HCT116 (cell line): Measurements from ENCODE around the gene ISL2. TPM values are rescaled to one million over a fixed set of nuclear protein-coding genes. Genes with fewer than 3 reads are reported as not detected.

ENCODE experiments used
- ATAC-seq: fragments of 200-7000 bp; cut with Tn5 transposase; 2 replicates; pipeline ENCODE4 v1.9.1; 2020; ENCODE audit warnings: mild to moderate bottlenecking, moderate library complexity
- BruUV-seq: library from RNA; stranded (reverse); fragments of 400-500 nt; replicated peaks from 2 replicates; lab custom pipeline; 2021; lab: Mats Ljungman, UMichigan
- CTCF ChIA-PET: fragments of 300-600 bp; sonication (Branson Sonifier 250); formaldehyde crosslinking; loops from one replicate; lab custom pipeline; 2021; ENCODE audit warnings: antibody characterized with exemption; lab: Charles Lee
- POLR2A ChIA-PET: fragments of 300-600, 350-600 bp; sonication (Branson Sonifier 250); formaldehyde crosslinking; loops from one replicate; lab custom pipeline; 2021; ENCODE audit warnings: antibody characterized with exemption; lab: Charles Lee
- RAD21 ChIA-PET, 2 experiments: fragments of 300-600 bp; sonication (Branson Sonifier 250); formaldehyde crosslinking; loops; one replicate each; lab custom pipeline; 2023; ENCODE audit warnings: low total read pairs in 2 of 2; ENCODE audit not compliant: uncharacterized antibody in 2 of 2, unreplicated experiment in 2 of 2, low non-redundant PET in 1 of 2; lab: Charles Lee
- DNase-seq: peaks from one replicate; pipeline ENCODE4 v3.0.0-alpha.2; 2010; ENCODE audit warnings: low read depth, low spot score
- H2AFZ ChIP-seq: fragments of 200-600 bp; shearing (Covaris generic), sonication (generic); 2 replicates; pipeline ENCODE4 v1.6.1; 2017; ENCODE audit warnings: low read depth, mixed run types, mixed read lengths, antibody characterized with exemption, low read length; ENCODE audit not compliant: poor library complexity, severe bottlenecking
- H3K27ac ChIP-seq: 2 replicates; pipeline ENCODE4 v1.5.1; 2012; ENCODE audit warnings: low read depth, low read length
- H3K27me3 ChIP-seq: fragments of 200-600 bp; sonication (generic); 2 replicates; pipeline ENCODE4 v1.6.1; 2016; ENCODE audit warnings: mixed run types, low read length, mixed read lengths; ENCODE audit not compliant: insufficient read depth
- H3K36me3 ChIP-seq, 2 experiments: fragments of 200-500 bp in 1 of 2; fragments of 200-600 bp in 1 of 2; sonication (Bioruptor generic) in 1 of 2; sonication (generic) in 1 of 2; 2 replicates each; pipeline versions ENCODE4 v1.5.1 to v1.6.1; 2014 to 2016; ENCODE audit warnings: low read length in 2 of 2, inconsistent platforms in 1 of 2, mixed read lengths in 1 of 2, mixed run types in 1 of 2; ENCODE audit not compliant: insufficient read depth in 2 of 2, control insufficient read depth in 1 of 2
- H3K4me1 ChIP-seq, 2 experiments: fragments of 200-600 bp in 1 of 2; sonication (generic) in 1 of 2; 2 replicates each; pipeline versions ENCODE4 v1.5.1 to v1.6.1; 2012 to 2017; ENCODE audit warnings: low read length in 2 of 2, inconsistent platforms in 1 of 2, mild to moderate bottlenecking in 1 of 2, mixed read lengths in 1 of 2, mixed run types in 1 of 2, moderate library complexity in 1 of 2; ENCODE audit not compliant: insufficient read depth in 2 of 2, control insufficient read depth in 1 of 2
- H3K4me2 ChIP-seq: fragments of 200-600 bp; sonication (generic); 2 replicates; pipeline ENCODE4 v1.6.1; 2017; ENCODE audit warnings: mixed run types, low read length, mixed read lengths
- H3K4me3 ChIP-seq, 2 experiments: fragments of 200-600 bp in 1 of 2; sonication (generic) in 1 of 2; replicated peaks in 1 of 2; 2 replicates each; pipeline ENCODE4 v1.5.1; 2011 to 2016; ENCODE audit warnings: low read length in 2 of 2, control low read depth in 1 of 2, low read depth in 1 of 2, mild to moderate bottlenecking in 1 of 2, mixed read lengths in 1 of 2, mixed run types in 1 of 2
- H3K79me2 ChIP-seq: fragments of 200-600 bp; sonication (generic); 2 replicates; pipeline ENCODE4 v1.6.1; 2017; ENCODE audit warnings: mild to moderate bottlenecking, mixed run types, low read length, moderate library complexity, mixed read lengths; ENCODE audit not compliant: insufficient read depth
- H3K9ac ChIP-seq: fragments of 200-600 bp; sonication (generic); 2 replicates; pipeline ENCODE4 v1.6.1; 2016; ENCODE audit warnings: low read length, mixed read lengths
- H3K9me2 ChIP-seq: fragments of 200-600 bp; sonication (generic), shearing (Covaris generic); 2 replicates; pipeline ENCODE4 v1.6.1; 2017; ENCODE audit warnings: mixed run types, mild to moderate bottlenecking, moderate library complexity; ENCODE audit not compliant: insufficient read depth
- H3K9me3 ChIP-seq, 2 experiments: fragments of 200-500 bp in 1 of 2; fragments of 200-600 bp in 1 of 2; sonication (Bioruptor generic) in 1 of 2; sonication (generic) in 1 of 2; 2 replicates each; pipeline ENCODE4 v1.6.1; 2014 to 2017; ENCODE audit warnings: low read length in 2 of 2, mixed read lengths in 2 of 2, inconsistent platforms in 1 of 2, low read depth in 1 of 2, mild to moderate bottlenecking in 1 of 2, mixed run types in 1 of 2, moderate library complexity in 1 of 2; ENCODE audit not compliant: control insufficient read depth in 1 of 2, insufficient read depth in 1 of 2
- H4K20me1 ChIP-seq: fragments of 200-600 bp; sonication (generic), shearing (Covaris generic); 2 replicates; pipeline ENCODE4 v1.6.1; 2017; ENCODE audit warnings: mixed run types, mild to moderate bottlenecking, moderate library complexity; ENCODE audit not compliant: insufficient read depth
- EGR1 ChIP-seq: IDR thresholded peaks from 2 replicates; pipeline ENCODE4 v1.6.1; 2012; ENCODE audit warnings: low read depth
- EZH2 ChIP-seq: fragments of 200-600 bp; sonication (generic); IDR thresholded peaks from 2 replicates; pipeline ENCODE4 v1.6.1; 2017; ENCODE audit warnings: antibody characterized with exemption, mixed run types
- FOSL1 ChIP-seq: IDR thresholded peaks from 2 replicates; pipeline ENCODE4 v1.6.1; 2012; ENCODE audit warnings: low read depth
- POLR2AphosphoS5 ChIP-seq: IDR thresholded peaks from 2 replicates; pipeline ENCODE4 v1.6.1; 2011; ENCODE audit warnings: mild to moderate bottlenecking, low read depth, low read length, moderate library complexity
- RAD21 ChIP-seq: IDR thresholded peaks from 2 replicates; pipeline ENCODE4 v1.6.1; 2012; ENCODE audit warnings: low read depth, mild to moderate bottlenecking
- SIN3A ChIP-seq: IDR thresholded peaks from 2 replicates; pipeline ENCODE4 v1.6.1; 2012; ENCODE audit warnings: low read depth
- SP1 ChIP-seq: IDR thresholded peaks from 2 replicates; pipeline ENCODE4 v1.6.1; 2012; ENCODE audit warnings: low read depth
- SRF ChIP-seq: IDR thresholded peaks from 2 replicates; pipeline ENCODE4 v1.6.1; 2012; ENCODE audit warnings: low read depth
- TCF7L2 ChIP-seq: IDR thresholded peaks from 2 replicates; pipeline ENCODE4 v1.7.0; 2011; ENCODE audit warnings: borderline replicate concordance, inconsistent platforms; ENCODE audit not compliant: insufficient read depth, insufficient read length; ENCODE audit errors: extremely low read depth
- YY1 ChIP-seq: IDR thresholded peaks from 2 replicates; pipeline ENCODE4 v1.6.1; 2011; ENCODE audit warnings: low read length, low read depth, moderate library complexity, mild to moderate bottlenecking; ENCODE audit not compliant: insufficient replicate concordance; ENCODE audit errors: extremely low read depth
- ZNF274 ChIP-seq: fragments of 200-500 bp; sonication (Bioruptor generic); IDR thresholded peaks from 2 replicates; pipeline ENCODE4 v1.6.1; 2014; ENCODE audit warnings: mild to moderate bottlenecking, low read depth, low read length, inconsistent platforms
- intact Hi-C: fragments of 100-400 bp; cut with micrococcal nuclease; formaldehyde crosslinking; loops from 2 replicates; pipeline ENCODE4 v1.10.0; 2022
- total RNA-seq: library from RNA; stranded (reverse); gene quantifications from one replicate; pipeline ENCODE4 v1.2.1, GENCODE V29; 2021; ENCODE audit not compliant: unreplicated experiment
- TF ChIP-seq, protein P1 (sequence below), 3 experiments: fragments of 200-600 bp in 1 of 3; sonication (generic) in 1 of 3; IDR thresholded peaks in 2 of 3; conservative IDR thresholded peaks in 1 of 3; 2 replicates each; pipeline ENCODE4 v1.5.1; 2012 to 2017; ENCODE audit warnings: low read depth in 2 of 3, low read length in 2 of 3, antibody characterized with exemption in 1 of 3, borderline replicate concordance in 1 of 3, control low read depth in 1 of 3, mild to moderate bottlenecking in 1 of 3, mixed read lengths in 1 of 3, mixed run types in 1 of 3, moderate library complexity in 1 of 3; ENCODE audit not compliant: insufficient read depth in 1 of 3

ISL2 gene
- total RNA-seq, 1 experiment from 2014 or later: 11.6 TPM

DNA sequence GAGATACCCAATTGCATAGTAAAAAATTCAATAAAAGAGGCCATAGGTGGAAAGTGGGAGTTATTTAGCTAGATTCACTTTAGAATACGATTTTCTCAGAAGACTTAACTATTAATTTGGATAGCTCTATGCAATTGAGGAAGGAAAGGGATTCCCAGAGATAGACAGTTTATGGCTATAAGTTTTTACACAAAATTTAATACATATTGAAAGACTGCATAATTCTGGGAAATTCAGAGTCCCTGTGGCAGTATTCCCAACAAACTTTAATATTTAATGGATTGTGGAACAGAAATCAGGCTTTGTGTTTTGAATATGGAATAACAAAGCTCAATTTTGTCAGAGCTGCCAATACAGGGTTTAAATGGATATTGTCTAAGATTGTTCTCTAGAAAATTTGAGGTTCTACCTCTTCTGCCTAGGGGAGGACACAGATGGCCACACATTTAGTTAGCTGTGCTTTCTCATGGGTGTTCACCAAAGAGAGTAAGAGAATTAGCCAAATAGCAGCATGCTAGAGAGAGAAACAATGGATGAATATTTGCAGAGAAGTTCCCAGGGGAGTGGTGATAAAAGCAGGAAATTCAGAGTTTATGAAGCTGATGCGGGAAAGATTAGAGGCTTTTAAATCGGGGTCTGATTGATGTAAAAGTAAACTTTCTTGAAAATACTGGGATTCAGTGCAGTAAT lies 8.5 kb downstream of the ISL2 start:
- H3K4me2 ChIP-seq: peak overlapping the region; percentile 84
- peak overlapping the region in 1 of 2 experiments; percentile 62; a peak in 1 of 4 replicates for H3K4me3 ChIP-seq
- BruUV-seq: no TSS peak
- ATAC-seq (no peak), DNase-seq (no peak)
- peak overlapping the region; percentile 67 for H3K9ac ChIP-seq
- no peaks in the 10 kb centered on the region for H3K27me3 ChIP-seq
- no peaks in the 10 kb centered on the region for H3K9me2 ChIP-seq
- no peaks in the 10 kb centered on the region for H3K79me2 ChIP-seq
- H4K20me1 ChIP-seq: no peaks in the 10 kb centered on the region
- ChIA-PET CTCF (interaction anchor here (1.1 kb wide), 1 partner anchor 11 kb away, joined by 3 read pairs; no protein-coding TSS in a partner anchor), RAD21 (no interaction called here), POLR2A (interaction anchor here (0.8 to 6.6 kb wide), 2 partner anchors 9 to 521 kb away, joined by 3 to 39 read pairs; partner anchors contain the start of gene ISL2)
- TF ChIP-seq YY1 (no peak), POLR2AphosphoS5 (no peak), SRF (no peak)
- TF ChIP-seq, protein P1, sequence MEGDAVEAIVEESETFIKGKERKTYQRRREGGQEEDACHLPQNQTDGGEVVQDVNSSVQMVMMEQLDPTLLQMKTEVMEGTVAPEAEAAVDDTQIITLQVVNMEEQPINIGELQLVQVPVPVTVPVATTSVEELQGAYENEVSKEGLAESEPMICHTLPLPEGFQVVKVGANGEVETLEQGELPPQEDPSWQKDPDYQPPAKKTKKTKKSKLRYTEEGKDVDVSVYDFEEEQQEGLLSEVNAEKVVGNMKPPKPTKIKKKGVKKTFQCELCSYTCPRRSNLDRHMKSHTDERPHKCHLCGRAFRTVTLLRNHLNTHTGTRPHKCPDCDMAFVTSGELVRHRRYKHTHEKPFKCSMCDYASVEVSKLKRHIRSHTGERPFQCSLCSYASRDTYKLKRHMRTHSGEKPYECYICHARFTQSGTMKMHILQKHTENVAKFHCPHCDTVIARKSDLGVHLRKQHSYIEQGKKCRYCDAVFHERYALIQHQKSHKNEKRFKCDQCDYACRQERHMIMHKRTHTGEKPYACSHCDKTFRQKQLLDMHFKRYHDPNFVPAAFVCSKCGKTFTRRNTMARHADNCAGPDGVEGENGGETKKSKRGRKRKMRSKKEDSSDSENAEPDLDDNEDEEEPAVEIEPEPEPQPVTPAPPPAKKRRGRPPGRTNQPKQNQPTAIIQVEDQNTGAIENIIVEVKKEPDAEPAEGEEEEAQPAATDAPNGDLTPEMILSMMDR (IDR thresholded peaks at IDR 0.05 in 2 of 3, conservative IDR thresholded peaks at IDR 0.05 in 1 of 3; ENCODE audit: borderline replicate concordance in 1 of 3, insufficient read depth in 1 of 3, low read depth in 2 of 3, low read length in 2 of 3): no peak
- peaks cover 5 to 11% of the 10 kb centered on the region in 2 experiments; a peak in 2 of 4 replicates for H3K4me1 ChIP-seq
- no peak overlapping the region for H3K27ac ChIP-seq
- H3K9me3 ChIP-seq: no peaks in the 10 kb centered on the region
- H2AFZ ChIP-seq: no peak overlapping the region
- H3K36me3 ChIP-seq: peaks cover 0 to 4% of the 10 kb centered on the region in 2 experiments; a peak in 2 of 4 replicates
- intact Hi-C loops: no loop called here

DNA sequence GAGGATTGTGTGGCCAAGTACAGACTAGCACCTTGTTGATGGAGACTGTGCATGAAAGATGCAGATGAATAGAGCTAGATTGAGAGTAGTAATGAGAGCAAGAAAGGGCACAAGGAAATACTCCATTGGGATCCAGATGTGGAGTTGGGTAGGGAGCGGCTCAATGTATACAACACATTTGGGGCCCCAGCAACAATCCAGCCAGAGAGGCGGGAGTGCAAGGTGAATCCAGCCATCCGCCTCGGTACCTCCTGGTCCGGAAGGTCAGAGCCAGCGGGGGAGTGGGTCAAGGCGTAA lies 9.0 kb downstream of the ISL2 start:
- peak overlapping the region; percentile 52 to 62 for H3K4me3 ChIP-seq
- no peak overlapping the region for H2AFZ ChIP-seq
- no peak for DNase-seq
- ATAC-seq: peak; percentile 19
- peaks cover 5 to 11% of the 10 kb centered on the region in 2 experiments; a peak in 2 of 4 replicates for H3K4me1 ChIP-seq
- H3K27ac ChIP-seq: peak overlapping the region; percentile 63; the same call in 1 of the 2 replicates
- BruUV-seq: TSS peak; percentile 59
- ChIA-PET RAD21 (no interaction called here), CTCF (interaction anchor here (1.1 kb wide), 1 partner anchor 12 kb away, joined by 3 read pairs; no protein-coding TSS in a partner anchor), POLR2A (interaction anchor here (0.8 to 6.6 kb wide), 2 partner anchors 9 to 521 kb away, joined by 3 to 39 read pairs; partner anchors contain the start of gene ISL2)
- H3K27me3 ChIP-seq: no peaks in the 10 kb centered on the region
- peaks cover 0 to 4% of the 10 kb centered on the region in 2 experiments; a peak in 2 of 4 replicates for H3K36me3 ChIP-seq
- intact Hi-C loops: no loop called here
- H3K79me2 ChIP-seq: no peaks in the 10 kb centered on the region
- peak overlapping the region; percentile 84 for H3K4me2 ChIP-seq
- peak overlapping the region; percentile 67 for H3K9ac ChIP-seq
- H4K20me1 ChIP-seq: no peaks in the 10 kb centered on the region
- H3K9me3 ChIP-seq: no peaks in the 10 kb centered on the region
- H3K9me2 ChIP-seq: no peaks in the 10 kb centered on the region
- TF ChIP-seq SIN3A (no peak), EGR1 (no peak), SP1 (no peak), EZH2 (no peak), FOSL1 (no peak), RAD21 (no peak), ZNF274 (no peak), TCF7L2 (no peak), POLR2AphosphoS5 (no peak)
- TF ChIP-seq, protein P1 (IDR thresholded peaks at IDR 0.05 in 2 of 3, conservative IDR thresholded peaks at IDR 0.05 in 1 of 3; ENCODE audit: borderline replicate concordance in 1 of 3, insufficient read depth in 1 of 3, low read depth in 2 of 3, low read length in 2 of 3): no peak
